ENCODE data around the gene AFAP1L1. TPM values are rescaled to one million over a fixed set of nuclear protein-coding genes. Genes with fewer than 3 reads are reported as not detected.

The AFAP1L1 gene
- total and polyA plus RNA-seq, 9 of the 15 experiments (the other 6 are each of a cell fraction or from before 2014, with no cell fraction given) = 0.01 to 0.12 (median 0.03) TPM; not detected in 4

DNA sequence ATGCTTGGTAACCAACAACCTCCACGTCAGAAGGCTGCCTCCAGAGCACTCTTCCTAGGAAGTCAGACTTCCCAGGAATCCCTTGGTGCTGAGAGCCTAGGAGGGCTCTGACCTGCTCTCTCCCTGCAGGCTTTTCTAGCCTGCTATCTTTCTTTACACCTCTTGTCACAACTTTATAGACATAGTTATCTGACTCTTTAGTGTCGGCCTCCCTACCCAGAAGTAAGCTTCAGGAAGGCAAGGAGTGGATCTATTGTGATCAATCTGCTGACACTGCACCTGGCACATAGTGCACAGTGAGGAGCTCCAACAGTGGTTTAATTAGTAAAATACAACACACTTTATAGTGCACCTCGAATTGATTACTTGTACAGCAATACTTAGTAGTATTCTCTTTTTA is 2.3 kb downstream of the AFAP1L1 start:
- Histone ChIP-seq H3K27ac (ENCODE audit: extremely low read depth, low read depth, low read length) (no peak overlapping the region), H4K20me1 (replicated peaks; ENCODE audit: control insufficient read depth, insufficient read depth, low read length) (no peaks in the 10 kb centered on the region), H3K9ac (ENCODE audit: insufficient read depth in 1 of 2, low read depth in 2 of 2, low read length in 2 of 2) (no peak overlapping the region), H3K4me2 (ENCODE audit: insufficient read depth, low read length) (no peak overlapping the region), H3K27me3 (ENCODE audit: control insufficient read depth in 2 of 2, insufficient read depth in 2 of 2, low read length in 2 of 2) (peaks cover 22 to 47% of the 10 kb centered on the region in 2 experiments; a peak in 3 of 5 replicates), H3K79me2 (ENCODE audit: control insufficient read depth, insufficient read depth, low read length) (no peaks in the 10 kb centered on the region), H3K9me3 (replicated peaks; ENCODE audit: control insufficient read depth, insufficient read depth, low read depth, low read length) (no peaks in the 10 kb centered on the region), H3K36me3 (ENCODE audit: control insufficient read depth, insufficient read depth, low read length) (no peaks in the 10 kb centered on the region), H3K9me1 (ENCODE audit: control insufficient read depth, insufficient read depth, low read length) (no peaks in the 10 kb centered on the region), H2AFZ (ENCODE audit: low read depth, low read length) (peak overlapping the region; percentile 44; the same call in 1 of the 2 replicates), H3K4me1 (replicated peaks in 1 of 2; ENCODE audit: control insufficient read depth in 2 of 2, insufficient read depth in 2 of 2, low read length in 2 of 2) (peaks cover 0 to 12% of the 10 kb centered on the region in 2 experiments; a peak in 1 of 5 replicates), H3K4me3 (no peak overlapping the region)
- intact Hi-C loops (cut with micrococcal nuclease) = no loop called here
- WGBS (ENCODE audit: insufficient coverage, low coverage, missing lambda C conversion rate) = 0% methylated on average over 3 of the region's 3 CpGs
- BruUV-seq (replicated peaks) = no TSS peak
- peak in 1 of 4 experiments; percentile 9 for DNase-seq (ENCODE audit: extremely low read depth in 1 of 4, low spot score in 3 of 4)
- in situ Hi-C loops (cut with MboI) = loop anchor here (25.0 kb wide), 1 partner anchor 837 kb away; no protein-coding TSS in a partner anchor
- ChIA-PET CTCF (ENCODE audit: low intra/inter-chr PET ratio) (no interaction called here), POLR2A (interaction anchor here (0.9 kb wide), 1 partner anchor 9 kb away, joined by 4 read pairs; no protein-coding TSS in a partner anchor)
- no peak; the same call in 2 of the 3 replicates for ATAC-seq
- FAIRE-seq = no peak
- TF ChIP-seq, protein P1, sequence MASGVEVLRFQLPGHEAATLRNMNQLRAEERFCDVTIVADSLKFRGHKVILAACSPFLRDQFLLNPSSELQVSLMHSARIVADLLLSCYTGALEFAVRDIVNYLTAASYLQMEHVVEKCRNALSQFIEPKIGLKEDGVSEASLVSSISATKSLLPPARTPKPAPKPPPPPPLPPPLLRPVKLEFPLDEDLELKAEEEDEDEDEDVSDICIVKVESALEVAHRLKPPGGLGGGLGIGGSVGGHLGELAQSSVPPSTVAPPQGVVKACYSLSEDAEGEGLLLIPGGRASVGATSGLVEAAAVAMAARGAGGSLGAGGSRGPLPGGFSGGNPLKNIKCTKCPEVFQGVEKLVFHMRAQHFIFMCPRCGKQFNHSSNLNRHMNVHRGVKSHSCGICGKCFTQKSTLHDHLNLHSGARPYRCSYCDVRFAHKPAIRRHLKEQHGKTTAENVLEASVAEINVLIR (CRISPR knock-in tag; IDR thresholded peaks at IDR 0.05) = no peak
- no peak for TF ChIP-seq RBM25 (IDR thresholded peaks at IDR 0.05; ENCODE audit: low read depth, low read length, severe bottlenecking)
- TF ChIP-seq, protein P2, sequence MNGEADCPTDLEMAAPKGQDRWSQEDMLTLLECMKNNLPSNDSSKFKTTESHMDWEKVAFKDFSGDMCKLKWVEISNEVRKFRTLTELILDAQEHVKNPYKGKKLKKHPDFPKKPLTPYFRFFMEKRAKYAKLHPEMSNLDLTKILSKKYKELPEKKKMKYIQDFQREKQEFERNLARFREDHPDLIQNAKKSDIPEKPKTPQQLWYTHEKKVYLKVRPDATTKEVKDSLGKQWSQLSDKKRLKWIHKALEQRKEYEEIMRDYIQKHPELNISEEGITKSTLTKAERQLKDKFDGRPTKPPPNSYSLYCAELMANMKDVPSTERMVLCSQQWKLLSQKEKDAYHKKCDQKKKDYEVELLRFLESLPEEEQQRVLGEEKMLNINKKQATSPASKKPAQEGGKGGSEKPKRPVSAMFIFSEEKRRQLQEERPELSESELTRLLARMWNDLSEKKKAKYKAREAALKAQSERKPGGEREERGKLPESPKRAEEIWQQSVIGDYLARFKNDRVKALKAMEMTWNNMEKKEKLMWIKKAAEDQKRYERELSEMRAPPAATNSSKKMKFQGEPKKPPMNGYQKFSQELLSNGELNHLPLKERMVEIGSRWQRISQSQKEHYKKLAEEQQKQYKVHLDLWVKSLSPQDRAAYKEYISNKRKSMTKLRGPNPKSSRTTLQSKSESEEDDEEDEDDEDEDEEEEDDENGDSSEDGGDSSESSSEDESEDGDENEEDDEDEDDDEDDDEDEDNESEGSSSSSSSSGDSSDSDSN (IDR thresholded peaks at IDR 0.05; ENCODE audit: borderline replicate concordance in 1 of 2, low read depth in 2 of 2, low read length in 2 of 2) = no peak
- TF ChIP-seq ELF1 (tag; IDR thresholded peaks at IDR 0.05) = peak; percentile 61; the same call in 1 of the 2 replicates
- peak; percentile 50 for TF ChIP-seq MAFG (tag; conservative IDR thresholded peaks at IDR 0.05)
- TF ChIP-seq, protein P3, sequence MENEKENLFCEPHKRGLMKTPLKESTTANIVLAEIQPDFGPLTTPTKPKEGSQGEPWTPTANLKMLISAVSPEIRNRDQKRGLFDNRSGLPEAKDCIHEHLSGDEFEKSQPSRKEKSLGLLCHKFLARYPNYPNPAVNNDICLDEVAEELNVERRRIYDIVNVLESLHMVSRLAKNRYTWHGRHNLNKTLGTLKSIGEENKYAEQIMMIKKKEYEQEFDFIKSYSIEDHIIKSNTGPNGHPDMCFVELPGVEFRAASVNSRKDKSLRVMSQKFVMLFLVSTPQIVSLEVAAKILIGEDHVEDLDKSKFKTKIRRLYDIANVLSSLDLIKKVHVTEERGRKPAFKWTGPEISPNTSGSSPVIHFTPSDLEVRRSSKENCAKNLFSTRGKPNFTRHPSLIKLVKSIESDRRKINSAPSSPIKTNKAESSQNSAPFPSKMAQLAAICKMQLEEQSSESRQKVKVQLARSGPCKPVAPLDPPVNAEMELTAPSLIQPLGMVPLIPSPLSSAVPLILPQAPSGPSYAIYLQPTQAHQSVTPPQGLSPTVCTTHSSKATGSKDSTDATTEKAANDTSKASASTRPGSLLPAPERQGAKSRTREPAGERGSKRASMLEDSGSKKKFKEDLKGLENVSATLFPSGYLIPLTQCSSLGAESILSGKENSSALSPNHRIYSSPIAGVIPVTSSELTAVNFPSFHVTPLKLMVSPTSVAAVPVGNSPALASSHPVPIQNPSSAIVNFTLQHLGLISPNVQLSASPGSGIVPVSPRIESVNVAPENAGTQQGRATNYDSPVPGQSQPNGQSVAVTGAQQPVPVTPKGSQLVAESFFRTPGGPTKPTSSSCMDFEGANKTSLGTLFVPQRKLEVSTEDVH (IDR thresholded peaks at IDR 0.05; ENCODE audit: low read depth, partially characterized antibody) = no peak
- peak; percentile 66 for TF ChIP-seq ZNF316 (IDR thresholded peaks at IDR 0.05)
- no peak for TF ChIP-seq CHD2 (IDR thresholded peaks at IDR 0.05; ENCODE audit: low read depth, low read length)

All from K562 (cell line).